Measurements from ENCODE around the gene C2orf76.

The C2orf76 gene

DNA sequence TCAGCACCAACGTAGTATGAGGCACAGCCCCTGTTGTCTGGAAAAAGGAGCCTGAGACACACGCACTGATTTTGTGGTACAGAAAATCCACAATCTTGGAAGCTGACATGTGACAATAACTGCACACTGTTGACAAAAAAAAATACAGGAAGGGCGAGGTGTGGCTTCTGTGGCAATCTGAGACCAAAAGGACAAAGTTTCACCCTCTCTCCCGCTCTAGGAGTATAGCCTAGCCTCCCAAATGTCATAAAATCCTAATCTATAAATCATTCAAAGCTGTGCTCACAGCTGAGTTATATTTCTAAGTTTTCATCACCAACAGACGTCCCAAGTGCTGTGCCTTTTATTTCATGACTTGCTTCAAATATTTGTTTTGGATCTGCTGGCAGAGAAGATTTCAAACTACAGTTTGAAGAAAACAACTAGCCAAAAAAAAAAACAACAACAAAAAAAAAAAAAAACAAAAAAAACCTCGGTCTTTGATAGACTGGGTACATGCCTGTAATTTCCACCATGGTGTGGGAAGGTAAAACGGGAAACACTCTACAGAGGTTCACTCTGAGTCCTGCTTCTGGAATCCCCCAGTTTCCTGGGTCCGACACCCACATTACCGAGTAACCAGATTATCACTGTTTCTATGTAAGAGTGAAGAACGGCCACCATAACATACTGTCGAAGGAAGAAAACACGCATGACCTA lies 61.0 kb downstream of the C2orf76 start:
- no peak overlapping the region for H3K27ac Mint-ChIP-seq
- H3K36me3 Mint-ChIP-seq = peaks cover 17% of the 10 kb centered on the region
- H3K4me1 Mint-ChIP-seq = peaks cover 2% of the 10 kb centered on the region
- peak overlapping the region; percentile 13 for H3K4me3 Mint-ChIP-seq
- no peaks in the 10 kb centered on the region for H3K27me3 Mint-ChIP-seq
- no peaks in the 10 kb centered on the region for H3K9me3 Mint-ChIP-seq
- no peak for ATAC-seq

DNA sequence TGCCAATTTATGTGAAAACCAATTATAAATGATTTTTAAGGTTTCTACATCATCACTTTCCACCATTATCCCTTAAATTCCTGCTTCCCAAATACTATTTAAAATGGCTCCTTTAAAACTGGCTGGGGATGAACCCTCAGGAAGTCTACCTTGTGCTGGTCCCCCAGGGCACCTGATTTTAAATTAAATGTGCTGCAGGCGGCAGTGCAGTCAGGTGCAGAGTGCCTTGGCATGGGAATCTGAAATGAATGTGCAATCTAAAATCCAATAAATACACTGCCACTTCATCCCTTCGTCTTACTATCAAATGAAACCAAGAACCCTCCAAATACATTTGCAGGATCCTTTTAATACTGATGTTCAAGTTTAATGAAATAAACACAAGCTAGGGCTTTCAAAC lies 61.8 kb downstream of the C2orf76 start:
- no peak for ATAC-seq
- no peaks in the 10 kb centered on the region for H3K27me3 Mint-ChIP-seq
- no peaks in the 10 kb centered on the region for H3K9me3 Mint-ChIP-seq

DNA sequence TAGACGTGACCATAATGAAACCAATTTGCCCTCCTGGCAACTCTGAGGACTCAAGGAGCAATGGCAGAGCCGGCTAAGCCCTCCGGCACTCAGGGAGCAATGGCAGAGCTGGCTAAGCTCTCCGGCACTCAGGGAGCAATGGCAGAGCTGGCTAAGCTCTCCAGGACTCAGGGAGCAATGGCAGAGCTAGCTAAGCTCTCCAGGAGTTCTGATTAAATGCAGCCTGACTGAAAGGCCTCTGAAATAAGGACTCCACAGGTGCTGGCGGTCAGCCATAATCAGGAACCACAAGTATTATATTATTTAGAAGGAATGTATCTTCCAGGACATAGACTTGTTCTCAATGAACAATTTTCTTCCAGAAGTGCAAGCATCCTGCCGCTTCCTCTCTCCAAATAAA lies 65.2 kb downstream of the C2orf76 start:
- Mint-ChIP-seq H3K9me3 (no peaks in the 10 kb centered on the region), H3K27me3 (no peaks in the 10 kb centered on the region), H3K36me3 (peaks cover 22% of the 10 kb centered on the region), H3K4me1 (no peaks in the 10 kb centered on the region), H3K4me3 (no peak overlapping the region), H3K27ac (no peak overlapping the region)
- no peak for ATAC-seq

More for the DNA sequence above, 61.8 kb downstream of the C2orf76 start:
- H3K4me1 Mint-ChIP-seq = no peaks in the 10 kb centered on the region
- no peak overlapping the region for H3K27ac Mint-ChIP-seq
- H3K4me3 Mint-ChIP-seq = no peak overlapping the region
- peaks cover 25% of the 10 kb centered on the region for H3K36me3 Mint-ChIP-seq

DNA sequence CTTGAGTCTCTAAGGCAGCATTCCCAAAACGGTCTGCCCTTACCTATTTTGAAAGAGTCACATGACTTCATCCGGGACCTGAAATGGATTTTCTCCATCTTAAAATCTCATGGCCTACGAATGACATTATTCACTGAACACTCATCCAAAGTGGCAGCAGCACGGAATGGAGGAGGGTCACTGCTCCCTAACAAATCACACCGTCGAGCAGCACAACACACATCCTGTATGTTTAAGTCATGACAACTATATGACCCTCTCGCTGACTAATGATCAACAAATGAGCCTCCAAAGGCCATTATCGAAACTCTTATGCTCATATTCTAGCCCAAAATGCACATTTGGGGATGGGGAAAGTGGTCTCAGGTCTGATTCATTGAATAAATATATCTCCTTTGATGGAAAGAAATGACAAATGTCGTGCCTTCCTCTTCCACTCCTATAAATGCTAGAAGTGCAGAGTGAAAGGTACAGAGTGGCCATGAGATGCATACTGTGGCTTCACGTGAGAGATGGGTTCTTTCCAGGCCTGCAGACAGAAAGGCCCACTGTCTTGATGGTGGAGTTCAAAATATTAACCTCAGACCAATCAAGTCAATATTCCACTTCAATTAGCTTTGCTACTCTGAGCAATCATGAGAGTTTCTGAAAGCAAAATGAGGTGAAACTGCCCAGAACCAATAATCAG lies 70.8 kb downstream of the C2orf76 start:
- no peak overlapping the region for H3K4me3 Mint-ChIP-seq
- H3K9me3 Mint-ChIP-seq = no peaks in the 10 kb centered on the region
- H3K27ac Mint-ChIP-seq = no peak overlapping the region
- peaks cover 11% of the 10 kb centered on the region for H3K36me3 Mint-ChIP-seq
- H3K27me3 Mint-ChIP-seq = no peaks in the 10 kb centered on the region
- peaks cover 4% of the 10 kb centered on the region for H3K4me1 Mint-ChIP-seq
- no peak for ATAC-seq

DNA sequence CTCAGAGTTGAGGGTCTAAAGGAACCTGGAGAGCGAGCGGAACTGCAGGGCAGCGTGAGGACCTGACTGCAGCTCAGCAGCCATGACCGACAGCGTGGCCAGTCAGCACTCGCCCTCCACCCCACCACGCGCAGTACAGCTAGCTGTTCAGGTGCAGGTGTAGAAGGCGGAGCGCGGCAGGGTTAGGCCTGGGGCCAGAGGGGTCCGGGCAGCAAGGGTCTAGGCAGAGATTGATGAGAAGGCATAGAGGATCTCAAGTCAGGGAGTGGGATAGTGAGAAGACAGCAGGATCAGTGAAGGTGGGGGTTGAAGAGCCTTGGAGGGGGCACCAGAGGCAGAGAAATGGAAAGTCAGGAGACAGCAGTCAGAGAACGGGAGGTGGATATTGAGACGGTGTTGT lies 72.0 kb downstream of the C2orf76 start:
- no peaks in the 10 kb centered on the region for H3K36me3 Mint-ChIP-seq
- peaks cover 5% of the 10 kb centered on the region for H3K4me1 Mint-ChIP-seq
- no peak for ATAC-seq
- H3K27me3 Mint-ChIP-seq = no peaks in the 10 kb centered on the region
- no peak overlapping the region for H3K27ac Mint-ChIP-seq
- no peak overlapping the region for H3K4me3 Mint-ChIP-seq
- no peaks in the 10 kb centered on the region for H3K9me3 Mint-ChIP-seq

DNA sequence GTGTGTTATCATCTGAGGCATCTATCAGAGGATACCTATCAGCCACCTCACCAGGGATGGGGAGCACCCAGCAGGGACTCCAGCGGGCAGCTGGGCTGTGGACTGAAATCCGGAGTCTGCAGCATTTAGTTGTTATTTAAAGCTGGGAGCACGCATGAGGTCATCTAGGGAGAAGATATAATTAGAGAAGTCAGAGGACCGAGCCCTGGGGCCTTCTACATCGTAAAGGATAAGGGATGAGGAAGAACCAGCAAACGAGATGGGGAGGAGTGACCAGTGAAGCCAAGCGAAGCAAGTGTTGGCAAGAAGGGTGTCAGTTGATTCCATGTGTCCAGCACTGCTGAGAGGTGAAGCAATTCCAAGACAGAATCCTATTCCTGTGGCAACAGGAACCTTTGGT lies 72.7 kb downstream of the C2orf76 start:
- Mint-ChIP-seq H3K9me3 (no peaks in the 10 kb centered on the region), H3K36me3 (no peaks in the 10 kb centered on the region), H3K27ac (no peak overlapping the region), H3K27me3 (no peaks in the 10 kb centered on the region), H3K4me1 (peaks cover 5% of the 10 kb centered on the region), H3K4me3 (no peak overlapping the region)
- no peak for ATAC-seq

DNA sequence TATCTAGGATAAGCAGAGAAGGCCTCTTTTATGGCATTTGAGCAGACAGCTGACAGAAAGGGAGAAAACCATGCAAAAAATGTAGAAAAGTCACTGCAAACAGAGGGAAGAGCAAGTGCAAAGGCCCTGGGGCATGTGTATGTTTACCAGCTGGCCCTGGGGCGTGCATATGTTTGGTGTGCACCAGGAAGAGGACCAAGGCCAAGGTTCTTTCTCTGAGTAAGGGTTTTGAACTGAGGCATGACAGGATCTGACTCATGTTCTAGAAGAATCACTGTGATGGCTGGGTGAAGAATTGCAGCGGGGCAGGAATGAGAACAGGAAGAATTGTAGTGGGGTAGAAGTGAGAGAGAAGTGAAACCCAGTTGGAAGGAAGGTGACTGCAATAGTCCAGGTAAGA lies 73.4 kb downstream of the C2orf76 start:
- Mint-ChIP-seq H3K27ac (no peak overlapping the region), H3K27me3 (no peaks in the 10 kb centered on the region), H3K9me3 (no peaks in the 10 kb centered on the region), H3K4me3 (no peak overlapping the region), H3K4me1 (peaks cover 5% of the 10 kb centered on the region), H3K36me3 (no peaks in the 10 kb centered on the region)
- ATAC-seq = no peak

DNA sequence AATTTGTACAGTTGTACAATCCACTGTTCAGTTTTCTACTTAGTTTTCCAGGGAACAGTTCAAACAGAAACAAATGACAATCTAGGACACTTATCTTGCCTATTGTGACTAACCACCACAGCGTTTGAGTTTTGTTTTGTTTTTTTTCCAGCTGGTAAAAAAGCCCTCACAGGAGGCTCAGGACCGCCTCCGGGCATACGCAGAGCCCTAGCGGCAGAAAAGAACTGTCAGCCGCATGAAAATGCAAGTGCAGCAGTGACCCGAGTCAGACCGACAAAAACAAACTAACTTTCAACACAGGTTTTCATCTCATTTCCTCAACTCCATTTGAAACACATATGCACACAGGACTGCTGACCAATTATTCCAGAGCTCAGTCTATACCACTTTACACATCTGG lies 74.4 kb downstream of the C2orf76 start:
- Mint-ChIP-seq H3K27ac (no peak overlapping the region), H3K9me3 (no peaks in the 10 kb centered on the region), H3K27me3 (no peaks in the 10 kb centered on the region), H3K4me1 (peaks cover 5% of the 10 kb centered on the region), H3K4me3 (no peak overlapping the region), H3K36me3 (no peaks in the 10 kb centered on the region)
- ATAC-seq = no peak

DNA sequence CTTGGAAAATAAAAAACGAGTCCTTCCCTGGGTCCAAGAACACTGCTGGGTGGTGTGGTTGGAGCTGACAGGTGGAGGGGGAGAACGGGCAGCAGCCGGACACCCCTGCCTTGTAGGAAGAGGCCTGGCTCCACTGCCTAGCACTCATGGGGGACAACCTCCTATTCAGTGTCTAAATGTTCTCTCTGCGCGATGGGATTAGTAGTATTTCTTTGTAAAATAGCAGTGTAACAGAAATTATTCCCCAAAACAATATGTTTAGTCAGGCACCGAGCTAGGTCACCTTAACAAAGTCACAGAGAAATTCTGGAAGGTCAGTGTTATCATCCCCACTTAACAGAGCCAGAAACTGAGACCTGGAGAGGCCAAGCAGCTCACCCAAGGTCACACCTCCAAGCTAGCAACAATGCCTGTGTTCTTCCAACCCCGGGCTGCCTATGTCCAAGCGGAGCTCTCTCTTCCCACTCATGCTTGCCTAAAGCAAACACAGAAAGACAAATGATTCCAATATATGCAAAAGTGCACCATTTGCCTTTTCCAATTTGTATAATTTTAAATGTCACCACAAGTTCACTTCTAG lies 75.0 kb downstream of the C2orf76 start:
- no peak for ATAC-seq
- H3K27me3 Mint-ChIP-seq = no peaks in the 10 kb centered on the region
- H3K4me3 Mint-ChIP-seq = no peak overlapping the region
- peaks cover 5% of the 10 kb centered on the region for H3K4me1 Mint-ChIP-seq
- H3K27ac Mint-ChIP-seq = no peak overlapping the region
- H3K36me3 Mint-ChIP-seq = no peaks in the 10 kb centered on the region
- no peaks in the 10 kb centered on the region for H3K9me3 Mint-ChIP-seq

DNA sequence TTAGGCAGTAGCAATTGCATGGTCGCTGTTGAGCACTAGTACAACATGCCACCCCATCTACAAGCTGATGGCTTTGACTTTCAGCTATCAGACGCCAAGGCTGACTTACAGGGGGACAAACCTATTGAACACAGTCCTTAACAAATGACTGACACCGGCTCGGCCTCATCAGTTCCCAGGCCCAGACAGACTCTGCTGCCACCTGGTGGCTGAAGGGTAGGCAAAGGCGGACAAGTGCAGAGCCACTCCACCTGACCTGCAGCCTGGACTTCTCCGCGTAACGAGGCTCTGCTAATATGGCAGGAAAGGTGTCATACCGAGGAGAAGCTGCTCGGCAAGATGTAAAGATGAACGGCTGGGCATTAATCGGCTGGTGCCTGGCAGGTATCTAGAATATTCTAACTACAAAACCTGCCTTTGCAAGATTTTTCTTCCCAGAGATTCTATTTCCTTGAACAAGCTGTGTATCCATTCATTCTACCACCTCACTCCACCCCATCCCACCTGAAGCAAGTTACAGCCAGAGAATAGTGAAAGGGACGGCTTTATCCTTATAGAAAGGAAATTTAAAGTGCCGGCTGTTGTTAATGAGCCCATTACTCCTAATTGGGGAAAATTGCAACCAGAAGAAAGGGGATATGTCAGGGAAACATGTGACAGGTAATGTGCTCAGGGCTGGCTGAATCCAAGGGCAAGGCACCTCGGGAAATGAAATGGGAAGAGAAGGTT lies 75.6 kb downstream of the C2orf76 start:
- no peaks in the 10 kb centered on the region for H3K9me3 Mint-ChIP-seq
- peaks cover 5% of the 10 kb centered on the region for H3K4me1 Mint-ChIP-seq
- no peaks in the 10 kb centered on the region for H3K27me3 Mint-ChIP-seq
- H3K27ac Mint-ChIP-seq = no peak overlapping the region
- ATAC-seq = peak; percentile 89
- no peak overlapping the region for H3K4me3 Mint-ChIP-seq
- peaks cover 5% of the 10 kb centered on the region for H3K36me3 Mint-ChIP-seq

DNA sequence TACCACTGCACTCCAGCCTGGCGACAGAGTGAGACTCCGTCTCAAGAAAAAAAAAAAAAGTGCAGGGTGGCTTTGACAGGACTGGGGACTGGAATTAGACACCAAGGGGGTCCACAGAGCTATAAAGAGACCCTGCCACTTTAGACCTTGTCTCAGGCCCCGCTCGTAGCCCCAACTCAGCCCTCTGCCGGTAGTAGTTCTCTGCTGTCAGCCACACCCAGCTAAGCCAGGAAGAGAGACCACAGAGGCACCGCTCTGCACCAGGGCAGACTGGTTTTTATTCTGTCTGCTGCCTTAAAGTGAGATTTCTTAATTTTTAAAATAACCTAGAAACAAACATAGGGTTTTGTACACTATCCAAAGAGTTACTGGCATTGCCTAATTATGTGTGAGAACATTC lies 77.0 kb downstream of the C2orf76 start:
- H3K4me3 Mint-ChIP-seq = no peak overlapping the region
- no peaks in the 10 kb centered on the region for H3K9me3 Mint-ChIP-seq
- peaks cover 5% of the 10 kb centered on the region for H3K4me1 Mint-ChIP-seq
- ATAC-seq = no peak
- no peak overlapping the region for H3K27ac Mint-ChIP-seq
- H3K36me3 Mint-ChIP-seq = peaks cover 6% of the 10 kb centered on the region
- H3K27me3 Mint-ChIP-seq = no peaks in the 10 kb centered on the region

DNA sequence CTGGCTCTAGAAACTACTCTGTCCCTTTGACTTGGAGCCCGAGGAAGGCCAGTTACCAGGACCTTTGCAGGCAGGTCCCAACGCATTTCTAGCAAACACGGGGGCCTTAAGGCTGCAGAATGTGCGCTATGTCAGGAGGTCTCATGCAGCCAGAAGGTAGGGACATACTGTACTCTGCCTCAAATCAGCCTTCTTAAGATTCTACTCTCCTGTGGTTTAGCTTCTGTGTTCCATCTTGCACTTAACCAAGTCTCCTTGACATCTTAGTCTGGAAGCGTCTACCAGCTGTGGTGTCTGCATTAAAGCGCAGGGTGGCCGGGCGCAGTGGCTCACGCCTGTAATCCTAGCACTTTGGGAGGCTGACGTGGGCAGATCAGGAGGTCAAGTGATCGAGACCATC lies 77.5 kb downstream of the C2orf76 start:
- Mint-ChIP-seq H3K27me3 (no peaks in the 10 kb centered on the region), H3K4me3 (no peak overlapping the region), H3K27ac (no peak overlapping the region), H3K36me3 (peaks cover 6% of the 10 kb centered on the region), H3K9me3 (no peaks in the 10 kb centered on the region), H3K4me1 (peaks cover 5% of the 10 kb centered on the region)
- no peak for ATAC-seq

DNA sequence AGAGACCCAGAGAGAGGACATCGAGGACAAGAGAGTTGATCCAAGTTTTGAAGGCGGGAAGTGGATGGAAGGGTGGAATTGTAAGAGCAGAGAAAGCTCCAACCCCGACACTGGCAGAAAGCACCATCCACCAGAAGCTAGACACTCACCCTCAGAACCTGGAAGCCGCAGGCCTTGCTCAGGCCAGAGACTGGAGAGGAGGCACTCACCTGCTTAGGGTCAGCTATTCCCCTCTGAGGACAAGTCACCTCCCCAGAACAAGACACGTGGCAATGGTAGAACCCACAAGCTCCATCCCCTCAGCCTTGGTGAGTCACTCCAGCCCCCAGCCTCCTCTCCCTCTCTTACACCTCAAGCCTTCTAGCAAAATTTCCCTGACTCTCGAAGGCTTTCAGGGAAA lies 78.1 kb downstream of the C2orf76 start:
- Mint-ChIP-seq H3K4me3 (no peak overlapping the region), H3K27ac (no peak overlapping the region), H3K36me3 (peaks cover 6% of the 10 kb centered on the region), H3K4me1 (peaks cover 5% of the 10 kb centered on the region), H3K9me3 (no peaks in the 10 kb centered on the region), H3K27me3 (no peaks in the 10 kb centered on the region)
- no peak for ATAC-seq

DNA sequence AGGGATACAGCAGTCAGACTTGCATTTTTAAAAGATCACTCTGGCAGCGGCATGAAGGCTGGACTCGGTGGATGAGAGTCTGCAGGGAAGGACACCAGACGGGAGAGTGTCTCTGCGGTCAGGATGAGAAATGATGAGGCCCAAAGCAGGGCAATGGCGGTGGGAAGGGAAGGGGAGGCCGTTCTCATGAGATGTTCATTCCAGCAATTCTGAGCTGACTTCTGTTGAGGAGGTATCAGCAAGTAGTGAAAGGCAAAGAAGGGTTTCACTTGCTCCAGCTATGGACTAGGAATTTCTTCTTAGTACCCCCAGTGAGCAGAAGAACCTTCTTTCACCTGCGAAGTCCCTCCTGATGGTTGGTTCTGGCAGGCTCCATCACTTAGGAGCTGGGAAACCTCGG lies 80.0 kb downstream of the C2orf76 start:
- no peaks in the 10 kb centered on the region for H3K9me3 Mint-ChIP-seq
- no peak overlapping the region for H3K4me3 Mint-ChIP-seq
- peaks cover 5% of the 10 kb centered on the region for H3K4me1 Mint-ChIP-seq
- no peak overlapping the region for H3K27ac Mint-ChIP-seq
- peaks cover 6% of the 10 kb centered on the region for H3K36me3 Mint-ChIP-seq
- ATAC-seq = no peak
- H3K27me3 Mint-ChIP-seq = no peaks in the 10 kb centered on the region

DNA sequence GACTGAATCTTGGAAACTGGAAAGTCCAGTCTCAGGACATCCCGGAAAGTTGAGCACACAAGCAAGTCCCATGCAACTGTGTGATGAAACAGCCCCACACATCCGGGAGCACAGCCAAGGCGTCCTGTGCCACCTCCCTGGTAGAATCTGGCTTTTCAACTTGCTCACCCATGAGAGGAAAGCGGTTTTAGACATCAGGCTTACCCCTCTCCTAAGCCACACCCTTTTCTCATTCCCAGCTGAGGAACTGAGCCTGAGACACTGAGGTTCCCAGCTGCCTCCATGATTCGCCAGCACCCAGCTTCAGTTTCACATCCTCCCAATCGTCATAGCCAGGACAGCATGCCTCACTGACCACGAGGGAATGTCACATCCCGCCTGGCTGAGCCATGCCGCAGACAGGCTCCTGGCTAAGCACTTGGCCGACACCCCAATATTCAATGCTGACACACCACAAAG lies 82.7 kb downstream of the C2orf76 start:
- ATAC-seq = no peak
- H3K4me3 Mint-ChIP-seq = no peak overlapping the region
- H3K27ac Mint-ChIP-seq = no peak overlapping the region
- H3K9me3 Mint-ChIP-seq = no peaks in the 10 kb centered on the region
- H3K27me3 Mint-ChIP-seq = no peaks in the 10 kb centered on the region
- peaks cover 11% of the 10 kb centered on the region for H3K36me3 Mint-ChIP-seq
- no peaks in the 10 kb centered on the region for H3K4me1 Mint-ChIP-seq

Data from stimulated activated memory B cell treated with anti-CD40 and anti-IgM and Interleukin-4, amounts not matched to agents 10 μg/mL and 1 μg/mL and 100 μg/mL, for 72 hours (primary cell).